Small intestine (tissue), 7 donors: ENCODE measurements around the gene SWSAP1. TPM values are rescaled to one million over a fixed set of nuclear protein-coding genes. Genes with fewer than 3 reads are reported as not detected.
"Not testable (repeated sequence)": the region's sequence is repeated elsewhere in the genome, so short reads cannot be mapped to it uniquely, and the experiment has no call there.

Source experiments
- DNase-seq, 2 donors: peaks; one replicate each; pipeline versions ENCODE4 v3.0.0 to v3.0.0-alpha.2; 2013
- FAIRE-seq: peaks from 2 replicates; lab custom pipeline; 2012; peaks lifted over from hg19 to GRCh38; lab: Jason Lieb, UNC
- H3K27ac ChIP-seq, 3 donors: one replicate each; pipeline ENCODE4 v1.5.1; 2013; ENCODE audit warnings: low read length in 2 of 3, mild to moderate bottlenecking in 2 of 3, control low read depth in 1 of 3, inconsistent platforms in 1 of 3, low read depth in 1 of 3, moderate library complexity in 1 of 3
- H3K27me3 ChIP-seq, 3 donors: one replicate each; pipeline ENCODE4 v1.6.1; 2013; ENCODE audit warnings: low read length in 3 of 3, inconsistent platforms in 1 of 3; ENCODE audit not compliant: control insufficient read depth in 3 of 3, insufficient read depth in 3 of 3
- H3K36me3 ChIP-seq, 3 donors: one replicate each; pipeline ENCODE4 v1.6.1; 2013; ENCODE audit warnings: low read length in 3 of 3, inconsistent platforms in 1 of 3, low read depth in 1 of 3, mild to moderate bottlenecking in 1 of 3, moderate library complexity in 1 of 3; ENCODE audit not compliant: control insufficient read depth in 3 of 3, insufficient read depth in 2 of 3
- H3K4me1 ChIP-seq, 3 donors: one replicate each; pipeline ENCODE4 v1.6.1; 2013; ENCODE audit warnings: low read length in 2 of 3, inconsistent platforms in 1 of 3, low read depth in 1 of 3, mild to moderate bottlenecking in 1 of 3, moderate library complexity in 1 of 3; ENCODE audit not compliant: control insufficient read depth in 3 of 3, insufficient read depth in 2 of 3
- H3K4me3 ChIP-seq, 3 donors: one replicate each; pipeline ENCODE4 v1.5.1; 2013; ENCODE audit warnings: low read length in 3 of 3, control low read depth in 1 of 3, inconsistent platforms in 1 of 3, low read depth in 1 of 3, mild to moderate bottlenecking in 1 of 3, moderate library complexity in 1 of 3
- H3K9me3 ChIP-seq, 2 donors: one replicate each; pipeline ENCODE4 v1.6.1; 2013; ENCODE audit warnings: low read depth in 1 of 2, low read length in 1 of 2; ENCODE audit not compliant: control insufficient read depth in 2 of 2, insufficient read depth in 1 of 2
- WGBS, 3 donors: extraction: QIAGEN DNeasy Blood & Tissue Kit; methylation state at CpG; one replicate each; pipeline ENCODE4 v1.1.7; 2013; 5-methylcytosine and 5-hydroxymethylcytosine counted together
- polyA plus RNA-seq, 4 donors: library from polyadenylated mRNA; stranded (reverse) in 3 of 4; unstranded in 1 of 4; fragments of 200-250 nt in 3 of 4; fragments of 120-200 nt in 1 of 4; gene quantifications; one replicate each; pipeline versions ENCODE4 v1.2.1 to v1.2.3, GENCODE V29; 2013
- donor health status: healthy with polysubstance abuse.
- donor health status: control.
- donor health status: control.
- donor health status: Bipolar disorder and iron deficiency.
- donor health status: healthy.

Gene SWSAP1
- polyA plus RNA-seq, 4 donors = 3.0 to 4.0 (median 3.2) TPM

GRCh38 chr19:11335449-11336146, 38.9 kb upstream of the SWSAP1 start:
- DNase-seq (no peak), FAIRE-seq (no peak)
- Histone ChIP-seq H3K4me1 (peaks cover 0 to 14% (median 4%) of the 10 kb centered on the region in 3 donors), H3K4me3 (no peak overlapping the region), H3K27me3 (no peaks in the 10 kb centered on the region), H3K36me3 (peaks cover 0 to 71% (median 2%) of the 10 kb centered on the region in 3 donors), H3K9me3 (no peaks in the 10 kb centered on the region), H3K27ac (no peak overlapping the region)
- WGBS, 3 donors = 95 to 98% (median 96%) methylated on average over 17 of the region's 17 CpGs

DNA sequence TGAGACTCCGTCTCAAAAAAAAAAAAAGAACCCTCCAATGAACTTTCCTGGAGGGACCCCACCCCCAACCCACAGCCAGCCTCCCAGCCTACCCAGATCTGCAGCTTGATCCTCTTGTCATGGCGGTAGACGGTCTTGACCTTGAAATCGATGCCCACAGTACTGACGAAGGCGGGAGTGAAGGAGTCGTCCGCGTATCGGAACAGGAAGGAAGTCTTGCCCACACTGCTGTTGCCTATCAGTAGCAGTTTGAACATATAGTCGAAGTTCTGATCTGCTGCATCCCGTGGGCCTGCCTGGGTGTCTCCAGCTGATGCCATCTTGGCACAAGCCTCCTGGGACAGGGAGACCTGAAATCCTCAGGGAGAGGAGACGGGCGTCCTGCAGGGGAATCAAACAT, 37.4 kb upstream of the SWSAP1 start:
- no peaks in the 10 kb centered on the region for H3K27me3 ChIP-seq
- no peak for DNase-seq
- peaks cover 0 to 68% (median 2%) of the 10 kb centered on the region in 3 donors for H3K36me3 ChIP-seq
- peak overlapping the region in 1 of 3 donors; percentile 81 for H3K4me3 ChIP-seq
- H3K27ac ChIP-seq = no peak overlapping the region
- no peak for FAIRE-seq
- peaks cover 0 to 3% of the 10 kb centered on the region in 2 donors for H3K9me3 ChIP-seq
- H3K4me1 ChIP-seq = peaks cover 0 to 14% (median 4%) of the 10 kb centered on the region in 3 donors
- WGBS, 3 donors = 65 to 72% (median 71%) methylated on average over 13 to 14 of the region's 14 CpGs

DNA sequence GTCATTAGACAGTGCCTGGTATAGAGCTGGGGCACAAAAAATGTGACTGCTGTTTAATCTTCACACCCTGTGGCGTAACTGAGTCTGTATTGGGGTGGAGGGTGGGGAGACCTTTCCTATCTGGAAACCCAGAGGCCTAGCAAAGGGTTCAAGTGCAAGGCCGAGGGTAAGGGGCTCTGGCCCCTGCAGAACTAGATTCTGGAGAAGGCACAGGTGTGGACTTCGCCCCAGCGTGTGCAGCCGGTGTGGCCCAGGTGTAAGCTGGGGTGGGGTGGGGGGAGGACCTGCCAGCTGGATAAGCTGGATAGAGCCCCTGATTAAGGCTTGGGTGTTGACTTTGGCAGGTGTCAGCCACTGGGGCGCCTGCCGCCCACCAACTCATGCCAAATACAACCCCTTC, 36.3 kb upstream of the SWSAP1 start:
- H3K4me3 ChIP-seq = peak overlapping the region in 1 of 3 donors; percentile 81
- H3K36me3 ChIP-seq = peaks cover 0 to 68% (median 2%) of the 10 kb centered on the region in 3 donors
- peaks cover 2 to 19% (median 4%) of the 10 kb centered on the region in 3 donors for H3K4me1 ChIP-seq
- peak; percentile 56 to 90 for DNase-seq
- peaks cover 0 to 3% of the 10 kb centered on the region in 2 donors for H3K9me3 ChIP-seq
- 17 to 61% (median 47%) methylated on average over 7 of the region's 7 CpGs for WGBS, 3 donors
- H3K27ac ChIP-seq = peak overlapping the region in 2 of 3 donors; percentile 66 to 93
- no peaks in the 10 kb centered on the region for H3K27me3 ChIP-seq
- no peak for FAIRE-seq

DNA sequence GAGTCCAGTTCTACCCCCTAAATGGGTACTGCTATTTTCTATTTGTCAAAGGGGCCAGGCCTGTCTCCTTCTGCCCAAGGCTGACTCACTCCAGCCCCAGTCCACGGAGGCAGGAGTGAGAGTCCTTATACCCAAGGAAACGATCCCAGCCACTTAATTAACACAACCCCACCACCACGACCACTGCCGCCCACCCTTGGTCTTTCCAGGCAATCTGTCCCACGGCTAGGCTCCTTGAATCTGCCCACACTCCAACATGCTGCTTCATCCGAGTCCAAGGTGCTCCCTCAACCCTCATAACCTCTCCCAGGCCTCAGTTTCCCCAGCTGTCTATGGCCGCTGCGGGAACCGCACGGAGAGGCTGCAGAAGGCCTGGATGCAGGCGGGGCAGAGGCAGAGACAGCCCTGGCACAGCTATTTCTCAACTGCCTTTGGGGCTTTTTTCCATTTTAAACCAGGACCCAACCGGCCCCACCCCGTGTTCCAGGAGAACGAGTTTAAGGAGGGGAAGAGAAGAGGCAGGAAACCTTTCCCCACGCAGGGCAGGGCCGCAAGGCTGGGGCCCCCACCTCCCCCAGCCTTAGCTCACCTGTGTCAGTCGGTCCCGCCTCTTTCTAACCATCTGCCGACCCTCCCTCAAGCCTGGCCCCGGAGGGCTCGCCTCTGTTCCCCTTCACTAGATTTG, 35.8 kb upstream of the SWSAP1 start:
- peaks cover 3 to 25% (median 4%) of the 10 kb centered on the region in 3 donors for H3K4me1 ChIP-seq
- WGBS, 3 donors = 8 to 26% (median 18%) methylated on average over 21 of the region's 21 CpGs
- H3K4me3 ChIP-seq = peak overlapping the region; percentile 59 to 85 (median 81)
- H3K36me3 ChIP-seq = peaks cover 0 to 68% (median 2%) of the 10 kb centered on the region in 3 donors
- FAIRE-seq = no peak
- DNase-seq = peak; percentile 12 to 55
- peak overlapping the region; percentile 13 to 93 (median 66) for H3K27ac ChIP-seq
- H3K27me3 ChIP-seq = no peaks in the 10 kb centered on the region
- peaks cover 0 to 3% of the 10 kb centered on the region in 2 donors for H3K9me3 ChIP-seq

- FAIRE-seq = no peak
- Histone ChIP-seq H3K4me3 (peak within 1 kb of the TSS; percentile 59 to 85 (median 81)), H3K9me3 (peaks cover 0 to 3% of the 10 kb centered on the region in 2 donors), H3K27ac (peak within 1 kb of the TSS; percentile 24 to 93 (median 66)), H3K27me3 (no peaks in the 10 kb centered on the region), H3K4me1 (peaks cover 4 to 31% (median 5%) of the 10 kb centered on the region in 3 donors), H3K36me3 (peaks cover 0 to 61% (median 2%) of the 10 kb centered on the region in 3 donors)
- WGBS, 3 donors = 2 to 6% (median 4%) methylated on average over 48 to 53 of the region's 53 CpGs
- peak; percentile 89 to 95 for DNase-seq
Observed at GRCh38 chr19:11339254-11340098, 35.0 kb upstream of the SWSAP1 start, which contains the start of gene RAB3D. Gene RAB3D, minus strand, starts transcription at chr19:11339657. Its CDS starts 2,258 bp downstream, at chr19:11337399.

- Histone ChIP-seq H3K27ac (peak overlapping the region in 2 of 3 donors; percentile 28 to 58), H3K4me3 (peak overlapping the region in 1 of 3 donors; percentile 81), H3K4me1 (peaks cover 4 to 35% (median 5%) of the 10 kb centered on the region in 3 donors), H3K36me3 (peaks cover 0 to 55% (median 2%) of the 10 kb centered on the region in 3 donors)
- not testable (repeated sequence) for FAIRE-seq, H3K9me3 ChIP-seq, H3K27me3 ChIP-seq, DNase-seq
- 75 to 83% (median 79%) methylated on average over 8 of the region's 8 CpGs for WGBS, 3 donors
Observed at GRCh38 chr19:11340099-11340467, 34.4 kb upstream of the SWSAP1 start.

DNA sequence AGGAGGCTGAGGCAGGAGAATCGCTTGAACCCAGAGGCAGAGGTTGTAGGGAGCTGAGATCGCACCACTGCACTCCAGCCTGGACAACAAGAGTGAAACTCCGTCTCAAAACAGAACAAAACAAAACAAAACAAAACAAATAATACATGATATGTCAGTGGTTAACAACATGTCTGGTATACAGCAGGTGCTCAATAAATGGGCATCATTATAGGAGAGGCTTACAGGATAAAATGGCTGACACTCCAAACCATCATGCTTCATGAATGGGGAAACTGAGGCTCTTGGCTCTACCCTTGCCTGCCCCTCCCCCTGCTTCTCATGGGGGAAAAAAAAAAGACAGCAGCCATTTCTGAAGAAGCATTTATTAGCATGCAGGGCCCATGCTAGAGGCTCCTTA, 32.0 kb upstream of the SWSAP1 start:
- Histone ChIP-seq H3K36me3 (peaks cover 0 to 32% (median 0%) of the 10 kb centered on the region in 3 donors), H3K27me3 (no peaks in the 10 kb centered on the region), H3K4me1 (peaks cover 5 to 36% (median 8%) of the 10 kb centered on the region in 3 donors), H3K27ac (no peak overlapping the region), H3K9me3 (peaks cover 0 to 3% of the 10 kb centered on the region in 2 donors), H3K4me3 (no peak overlapping the region)
- FAIRE-seq (no peak), DNase-seq (no peak)
- 90 to 92% (median 90%) methylated on average over 3 of the region's 3 CpGs for WGBS, 3 donors
